HepG2 (cell line): ENCODE measurements around the gene TNIP3.

Experiments
- ATF7 ChIP-seq, 2 experiments: fragments of 450-650 bp in 1 of 2; sonication (generic) in 1 of 2; formaldehyde crosslinking in 1 of 2; IDR thresholded peaks; 2 replicates each; pipeline versions ENCODE4 v1.4.0 to v1.6.1; 2016 to 2020; ENCODE audit warnings: antibody characterized with exemption in 1 of 2, mild to moderate bottlenecking in 1 of 2, missing genetic modification reagents in 1 of 2
- CBX5 ChIP-seq: sonication (generic); formaldehyde crosslinking; IDR thresholded peaks from 2 replicates; pipeline ENCODE4 v1.4.0; 2020; ENCODE audit warnings: missing genetic modification reagents, borderline replicate concordance
- MYNN ChIP-seq: sonication (generic); formaldehyde crosslinking; IDR thresholded peaks from 2 replicates; pipeline ENCODE4 v1.4.0; 2020; ENCODE audit warnings: mild to moderate bottlenecking, low read depth, missing genetic modification reagents
- POLR2A ChIP-seq, 2 experiments: IDR thresholded peaks; 2 replicates each; pipeline ENCODE4 v1.6.1; 2011; ENCODE audit warnings: low read depth in 2 of 2, low read length in 2 of 2, mild to moderate bottlenecking in 1 of 2, moderate library complexity in 1 of 2; ENCODE audit not compliant: insufficient read depth in 1 of 2
- RFX5 ChIP-seq: IDR thresholded peaks from 2 replicates; pipeline ENCODE4 v1.6.1; 2011; ENCODE audit warnings: low read depth, low read length, improper control_type of control experiment
- SMC3 ChIP-seq: IDR thresholded peaks from 2 replicates; pipeline ENCODE4 v1.6.1; 2011; ENCODE audit warnings: low read length, improper control_type of control experiment
- TAF15 ChIP-seq: fragments of 200-400 bp; formaldehyde crosslinking; IDR thresholded peaks from one replicate; pipeline ENCODE4 v1.6.1; 2018; ENCODE audit warnings: mild to moderate bottlenecking, low read depth, low read length; ENCODE audit not compliant: poor library complexity, severe bottlenecking
- ZNF431 ChIP-seq: sonication (generic); formaldehyde crosslinking; IDR thresholded peaks from 2 replicates; pipeline ENCODE4 v1.9.0; 2022; ENCODE audit warnings: missing genetic modification reagents, low read depth, mild to moderate bottlenecking, borderline replicate concordance
- TF ChIP-seq, protein P1 (sequence below): sonication (generic); formaldehyde crosslinking; IDR thresholded peaks from 2 replicates; pipeline ENCODE4 v1.4.0; 2020; ENCODE audit warnings: missing genetic modification reagents
- TF ChIP-seq, protein P2 (sequence below): sonication (generic); formaldehyde crosslinking; IDR thresholded peaks from 2 replicates; pipeline ENCODE4 v1.4.0; 2020; ENCODE audit warnings: low read depth, mild to moderate bottlenecking, missing genetic modification reagents
- TF ChIP-seq, protein P3 (sequence below): sonication (generic); formaldehyde crosslinking; IDR thresholded peaks from 2 replicates; pipeline ENCODE4 v1.4.0; 2020; ENCODE audit warnings: missing genetic modification reagents, borderline replicate concordance

DNA sequence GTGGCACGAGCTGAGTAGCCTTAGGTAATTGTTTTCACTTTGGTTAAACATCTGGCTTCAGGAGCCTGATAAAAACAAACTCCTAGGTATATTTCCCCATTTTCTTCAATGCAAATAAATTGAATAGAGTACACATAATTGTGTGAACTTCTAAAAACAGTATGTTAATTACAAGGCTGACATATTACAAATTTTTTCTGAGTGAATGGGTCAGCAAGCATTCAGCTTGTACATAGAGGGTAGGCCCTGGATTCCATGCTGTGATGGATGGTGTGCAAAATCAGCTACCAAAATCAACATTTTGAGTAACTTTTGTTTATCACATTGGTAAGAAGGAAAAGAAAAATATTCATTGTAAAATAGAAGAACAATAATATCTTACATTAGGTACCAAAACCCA, 12.2 kb downstream of the TNIP3 start:
- TF ChIP-seq, protein P1, sequence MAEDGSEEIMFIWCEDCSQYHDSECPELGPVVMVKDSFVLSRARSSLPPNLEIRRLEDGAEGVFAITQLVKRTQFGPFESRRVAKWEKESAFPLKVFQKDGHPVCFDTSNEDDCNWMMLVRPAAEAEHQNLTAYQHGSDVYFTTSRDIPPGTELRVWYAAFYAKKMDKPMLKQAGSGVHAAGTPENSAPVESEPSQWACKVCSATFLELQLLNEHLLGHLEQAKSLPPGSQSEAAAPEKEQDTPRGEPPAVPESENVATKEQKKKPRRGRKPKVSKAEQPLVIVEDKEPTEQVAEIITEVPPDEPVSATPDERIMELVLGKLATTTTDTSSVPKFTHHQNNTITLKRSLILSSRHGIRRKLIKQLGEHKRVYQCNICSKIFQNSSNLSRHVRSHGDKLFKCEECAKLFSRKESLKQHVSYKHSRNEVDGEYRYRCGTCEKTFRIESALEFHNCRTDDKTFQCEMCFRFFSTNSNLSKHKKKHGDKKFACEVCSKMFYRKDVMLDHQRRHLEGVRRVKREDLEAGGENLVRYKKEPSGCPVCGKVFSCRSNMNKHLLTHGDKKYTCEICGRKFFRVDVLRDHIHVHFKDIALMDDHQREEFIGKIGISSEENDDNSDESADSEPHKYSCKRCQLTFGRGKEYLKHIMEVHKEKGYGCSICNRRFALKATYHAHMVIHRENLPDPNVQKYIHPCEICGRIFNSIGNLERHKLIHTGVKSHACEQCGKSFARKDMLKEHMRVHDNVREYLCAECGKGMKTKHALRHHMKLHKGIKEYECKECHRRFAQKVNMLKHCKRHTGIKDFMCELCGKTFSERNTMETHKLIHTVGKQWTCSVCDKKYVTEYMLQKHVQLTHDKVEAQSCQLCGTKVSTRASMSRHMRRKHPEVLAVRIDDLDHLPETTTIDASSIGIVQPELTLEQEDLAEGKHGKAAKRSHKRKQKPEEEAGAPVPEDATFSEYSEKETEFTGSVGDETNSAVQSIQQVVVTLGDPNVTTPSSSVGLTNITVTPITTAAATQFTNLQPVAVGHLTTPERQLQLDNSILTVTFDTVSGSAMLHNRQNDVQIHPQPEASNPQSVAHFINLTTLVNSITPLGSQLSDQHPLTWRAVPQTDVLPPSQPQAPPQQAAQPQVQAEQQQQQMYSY (CRISPR knock-in tag) = no peak
- TF ChIP-seq, protein P2, sequence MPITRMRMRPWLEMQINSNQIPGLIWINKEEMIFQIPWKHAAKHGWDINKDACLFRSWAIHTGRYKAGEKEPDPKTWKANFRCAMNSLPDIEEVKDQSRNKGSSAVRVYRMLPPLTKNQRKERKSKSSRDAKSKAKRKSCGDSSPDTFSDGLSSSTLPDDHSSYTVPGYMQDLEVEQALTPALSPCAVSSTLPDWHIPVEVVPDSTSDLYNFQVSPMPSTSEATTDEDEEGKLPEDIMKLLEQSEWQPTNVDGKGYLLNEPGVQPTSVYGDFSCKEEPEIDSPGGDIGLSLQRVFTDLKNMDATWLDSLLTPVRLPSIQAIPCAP (CRISPR knock-in tag) = no peak
- TF ChIP-seq ZNF431 = no peak
- TF ChIP-seq ATF7 (IDR thresholded peaks at IDR 0.05) = no peak
- TF ChIP-seq ATF7 (CRISPR knock-in tag; IDR thresholded peaks at IDR 0.05) = no peak
- no peak for TF ChIP-seq POLR2A (IDR thresholded peaks at IDR 0.05; ENCODE audit: insufficient read depth in 1 of 2, low read depth in 2 of 2, low read length in 2 of 2)
- TF ChIP-seq, protein P3, sequence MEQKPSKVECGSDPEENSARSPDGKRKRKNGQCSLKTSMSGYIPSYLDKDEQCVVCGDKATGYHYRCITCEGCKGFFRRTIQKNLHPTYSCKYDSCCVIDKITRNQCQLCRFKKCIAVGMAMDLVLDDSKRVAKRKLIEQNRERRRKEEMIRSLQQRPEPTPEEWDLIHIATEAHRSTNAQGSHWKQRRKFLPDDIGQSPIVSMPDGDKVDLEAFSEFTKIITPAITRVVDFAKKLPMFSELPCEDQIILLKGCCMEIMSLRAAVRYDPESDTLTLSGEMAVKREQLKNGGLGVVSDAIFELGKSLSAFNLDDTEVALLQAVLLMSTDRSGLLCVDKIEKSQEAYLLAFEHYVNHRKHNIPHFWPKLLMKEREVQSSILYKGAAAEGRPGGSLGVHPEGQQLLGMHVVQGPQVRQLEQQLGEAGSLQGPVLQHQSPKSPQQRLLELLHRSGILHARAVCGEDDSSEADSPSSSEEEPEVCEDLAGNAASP = no peak
- TF ChIP-seq MYNN = no peak
- TF ChIP-seq SMC3 = no peak
- TF ChIP-seq TAF15 = no peak
- no peak for TF ChIP-seq RFX5
- no peak for TF ChIP-seq CBX5 (CRISPR knock-in tag)
